ENCODE measurements around the gene GPLD1. TPM values are rescaled to one million over a fixed set of nuclear protein-coding genes. Genes with fewer than 3 reads are reported as not detected.

Gene GPLD1
- total RNA-seq, 1 experiment from 2014 or later, result 1.3 TPM

Other genes starting within 250 kb of the GPLD1 start
- 0.11 TPM in 1 of 2 replicates, not detected in the other for gene DCDC2, start 131.5 kb downstream of the GPLD1 start, total RNA-seq (2014; rRNA removed)
- gene MRS2, start 86.6 kb downstream of the GPLD1 start, total RNA-seq (2014; rRNA removed), result 19.8 and 21.3 TPM in 2 replicates
- 11.9 and 12.2 TPM in 2 replicates for gene ALDH5A1, start 5.4 kb upstream of the GPLD1 start, total RNA-seq (2014; rRNA removed)
- 0.84 and 1.2 TPM in 2 replicates for gene KIAA0319, start 156.6 kb upstream of the GPLD1 start, total RNA-seq (2014; rRNA removed)
- gene TDP2, start 177.3 kb upstream of the GPLD1 start, total RNA-seq (2014; rRNA removed), result 20.6 and 24.2 TPM in 2 replicates
- gene ACOT13, start 177.5 kb upstream of the GPLD1 start, total RNA-seq (2014; rRNA removed), result 13.5 and 17.9 TPM in 2 replicates
- gene C6orf62, start 229.6 kb upstream of the GPLD1 start, total RNA-seq (2014; rRNA removed), result 81.8 and 91.5 TPM in 2 replicates